Ovary (tissue), 10 donors: Measurements from ENCODE around the gene ANKRD22. TPM values are rescaled to one million over a fixed set of nuclear protein-coding genes. Genes with fewer than 3 reads are reported as not detected.
A peak's percentile ranks its signal among the peaks of the same experiment; 100 is the strongest.

Source experiments
- DNase-seq, 5 donors: peaks; one replicate each; pipeline ENCODE4 v3.0.0-alpha.2; 2019 to 2020
- H3K27ac ChIP-seq, 2 donors: fragments of 200-600 bp; one replicate each; pipeline versions ENCODE4 v1.5.1 to v1.8.0; 2019 to 2022
- H3K27me3 ChIP-seq: fragments of 200-600 bp; one replicate; pipeline ENCODE4 v1.8.0; 2022
- H3K36me3 ChIP-seq: fragments of 200-600 bp; sonication (generic); one replicate; pipeline ENCODE4 v1.5.1; 2019
- H3K4me1 ChIP-seq: one replicate; pipeline ENCODE4 v1.8.1; 2013; ENCODE audit warnings: mild to moderate bottlenecking, moderate library complexity; ENCODE audit not compliant: insufficient read depth
- H3K4me3 ChIP-seq: fragments of 200-600 bp; sonication (generic); one replicate; pipeline ENCODE4 v1.5.1; 2017
- H3K9me3 ChIP-seq, 2 donors: fragments of 200-600 bp in 1 of 2; sonication (generic) in 1 of 2; one replicate each; pipeline versions ENCODE4 v1.5.1 to v1.8.1; 2013 to 2019; ENCODE audit warnings: mild to moderate bottlenecking in 1 of 2, moderate library complexity in 1 of 2
- EP300 ChIP-seq: sonication (generic); formaldehyde crosslinking; IDR thresholded peaks from one replicate; pipeline ENCODE4 v1.6.1; 2017; ENCODE audit warnings: antibody characterized with exemption
- POLR2A ChIP-seq: fragments of 450-650 bp; IDR thresholded peaks from one replicate; pipeline ENCODE4 v1.6.1; 2017; ENCODE audit warnings: antibody characterized with exemption, mild to moderate bottlenecking, moderate library complexity
- WGBS, 3 donors: extraction: QIAGEN DNeasy Blood & Tissue Kit in 1 of 3; methylation state at CpG; one replicate each; pipeline versions ENCODE4 v1.1.5 to v1.1.7; 2013 to 2017; 5-methylcytosine and 5-hydroxymethylcytosine counted together
- intact Hi-C, 4 donors: fragments of 100-400 bp; cut with DNase I; formaldehyde crosslinking; loops; one replicate each; pipeline versions ENCODE4 v1.11.0 to v1.15.1; 2022 to 2023
- long read RNA-seq, 3 donors: library from polyadenylated mRNA in 2 of 3; unstranded in 2 of 3; transcript quantifications; one replicate each; pipeline ENCODE4 v2.0.0 and lab custom pipeline, GENCODE V29; 2021 to 2026
- polyA plus RNA-seq, 2 donors: library from polyadenylated mRNA; stranded (reverse); fragments of 200-250 nt in 1 of 2; fragments of 350-450 nt in 1 of 2; fragmentation: Illumina TruSeq in 1 of 2; extraction: RNeasy Lipid Tissue Mini Kit (QIAGEN cat#74804) in 1 of 2; gene quantifications; one replicate each; pipeline ENCODE4 v1.2.3, GENCODE V29; 2013 to 2014
- total RNA-seq, 7 donors: library from RNA; depleted of rRNA in 2 of 7; stranded (reverse); fragments of >200 nt in 2 of 7; fragmentation: NEBNext Ultra II Directional in 3 of 7; extraction: Animal tissue kit (Norgen Biotek cat#: 25700) in 3 of 7; gene quantifications; one replicate each; pipeline versions ENCODE4 v1.1.0 to v1.2.4, GENCODE V29; 2016 to 2023
- TF ChIP-seq, protein P1 (sequence below), 3 donors: fragments of 450-650 bp in 2 of 3; fragments of 200-600 bp in 1 of 3; IDR thresholded peaks; one replicate each; pipeline versions ENCODE4 v1.5.1 to v1.8.0; 2016 to 2022; ENCODE audit warnings: antibody characterized with exemption in 3 of 3, mild to moderate bottlenecking in 1 of 3
- donor health status: DM: no; HTN: no; CAD: no; lungs with moderate emphysema.
- donor health status: DM: no; HTN: no; CAD: no.
- donor health status: Bipolar disorder and iron deficiency.
- donor health status: DM: yes; HTN: yes; CAD: no.
- donor health status: DM: no; HTN: no; CAD: no.
- donor health status: DM: yes; HTN: yes; CAD: no.

ANKRD22 gene
- total RNA-seq = under 1 TPM in 1 of 7 donors, not detected in 6; 0.42 TPM
- polyA plus RNA-seq = under 1 TPM in 1 of 2 donors, not detected in 1; 0.63 TPM
- long read RNA-seq, donor 1 = 0 reads
- long read RNA-seq, donor 2 = 0 reads
- long read RNA-seq, donor 3 = 0 reads

GRCh38 chr10:88851706-88852105, at the start of gene ANKRD22:
Gene ANKRD22, minus strand, starts transcription at chr10:88851844. Its CDS starts 237 bp downstream, at chr10:88851607.
- WGBS, 3 donors = 69 to 76% (median 72%) methylated on average over 5 of the region's 5 CpGs
- no peaks in the 10 kb centered on the region for H3K4me1 ChIP-seq
- H3K36me3 ChIP-seq = no peaks in the 10 kb centered on the region
- TF ChIP-seq POLR2A (no peak), EP300 (no peak)
- TF ChIP-seq, protein P1, sequence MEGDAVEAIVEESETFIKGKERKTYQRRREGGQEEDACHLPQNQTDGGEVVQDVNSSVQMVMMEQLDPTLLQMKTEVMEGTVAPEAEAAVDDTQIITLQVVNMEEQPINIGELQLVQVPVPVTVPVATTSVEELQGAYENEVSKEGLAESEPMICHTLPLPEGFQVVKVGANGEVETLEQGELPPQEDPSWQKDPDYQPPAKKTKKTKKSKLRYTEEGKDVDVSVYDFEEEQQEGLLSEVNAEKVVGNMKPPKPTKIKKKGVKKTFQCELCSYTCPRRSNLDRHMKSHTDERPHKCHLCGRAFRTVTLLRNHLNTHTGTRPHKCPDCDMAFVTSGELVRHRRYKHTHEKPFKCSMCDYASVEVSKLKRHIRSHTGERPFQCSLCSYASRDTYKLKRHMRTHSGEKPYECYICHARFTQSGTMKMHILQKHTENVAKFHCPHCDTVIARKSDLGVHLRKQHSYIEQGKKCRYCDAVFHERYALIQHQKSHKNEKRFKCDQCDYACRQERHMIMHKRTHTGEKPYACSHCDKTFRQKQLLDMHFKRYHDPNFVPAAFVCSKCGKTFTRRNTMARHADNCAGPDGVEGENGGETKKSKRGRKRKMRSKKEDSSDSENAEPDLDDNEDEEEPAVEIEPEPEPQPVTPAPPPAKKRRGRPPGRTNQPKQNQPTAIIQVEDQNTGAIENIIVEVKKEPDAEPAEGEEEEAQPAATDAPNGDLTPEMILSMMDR (IDR thresholded peaks at IDR 0.05) = no peak
- intact Hi-C loops = no loop called here
- H3K9me3 ChIP-seq = no peaks in the 10 kb centered on the region
- H3K27ac ChIP-seq = no peak within 1 kb of the TSS
- H3K27me3 ChIP-seq = no peaks in the 10 kb centered on the region
- no peak within 1 kb of the TSS for H3K4me3 ChIP-seq
- DNase-seq = no peak

DNA sequence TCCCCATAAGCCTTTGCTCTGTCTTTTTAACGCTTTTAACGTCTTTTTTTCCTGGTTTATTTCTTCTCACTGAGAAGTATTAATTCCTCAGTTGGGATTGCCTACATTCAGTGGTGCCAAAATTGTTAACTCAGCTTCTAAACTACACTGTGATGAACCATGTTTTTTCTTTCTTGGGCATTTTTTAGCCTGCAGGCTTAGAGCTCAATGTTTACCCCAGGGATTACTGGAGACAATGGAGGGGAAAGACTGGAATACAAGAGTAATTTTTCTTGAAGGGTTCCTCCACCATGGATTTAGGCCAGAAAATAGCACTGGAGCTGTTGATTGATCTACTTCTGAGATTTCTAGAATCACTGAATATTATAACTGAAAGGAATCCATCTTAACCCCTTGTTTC, 48.2 kb upstream of the ANKRD22 start:
- Histone ChIP-seq H3K4me1 (peaks cover 11% of the 10 kb centered on the region), H3K4me3 (no peak overlapping the region), H3K27me3 (no peaks in the 10 kb centered on the region), H3K9me3 (no peaks in the 10 kb centered on the region), H3K36me3 (no peaks in the 10 kb centered on the region), H3K27ac (no peak overlapping the region)
- DNase-seq = no peak
- 73 to 84% (median 78%) methylated on average over 2 of the region's 2 CpGs for WGBS, 3 donors
- intact Hi-C loops = no loop called here
- TF ChIP-seq EP300 = no peak
- TF ChIP-seq POLR2A = no peak
- TF ChIP-seq, protein P1 (IDR thresholded peaks at IDR 0.05) = no peak

- 84 to 92% (median 89%) methylated on average over 3 of the region's 3 CpGs for WGBS, 3 donors
- intact Hi-C loops = no loop called here
- Histone ChIP-seq H3K27me3 (no peaks in the 10 kb centered on the region), H3K27ac (no peak overlapping the region), H3K4me3 (no peak overlapping the region), H3K36me3 (no peaks in the 10 kb centered on the region), H3K4me1 (peaks cover 11% of the 10 kb centered on the region), H3K9me3 (no peaks in the 10 kb centered on the region)
- TF ChIP-seq POLR2A (no peak), EP300 (no peak)
- TF ChIP-seq, protein P1 (IDR thresholded peaks at IDR 0.05) = no peak
- DNase-seq = no peak
These were observed 47.1 kb upstream of the ANKRD22 start for GRCh38 chr10:88898727-88899126.

- intact Hi-C loops = no loop called here
- TF ChIP-seq EP300 (no peak), POLR2A (no peak)
- TF ChIP-seq, protein P1 (IDR thresholded peaks at IDR 0.05) = no peak
- peak in 1 of 5 donors; percentile 34 for DNase-seq
- Histone ChIP-seq H3K36me3 (no peaks in the 10 kb centered on the region), H3K9me3 (no peaks in the 10 kb centered on the region), H3K4me1 (peaks cover 12% of the 10 kb centered on the region), H3K27me3 (no peaks in the 10 kb centered on the region), H3K27ac (peak overlapping the region; percentile 62 to 75), H3K4me3 (no peak overlapping the region)
- WGBS, 3 donors = 10 to 35% (median 16%) methylated on average over 8 of the region's 8 CpGs
These were observed 45.6 kb upstream of the ANKRD22 start for GRCh38 chr10:88896994-88897853.
